ENCODE data around the gene KAZN. TPM values are rescaled to one million over a fixed set of nuclear protein-coding genes. Genes with fewer than 3 reads are reported as not detected.

Gene KAZN
- total and polyA plus RNA-seq, 2 donors from 2014 or later, result 17.4 to 60.8 TPM

DNA sequence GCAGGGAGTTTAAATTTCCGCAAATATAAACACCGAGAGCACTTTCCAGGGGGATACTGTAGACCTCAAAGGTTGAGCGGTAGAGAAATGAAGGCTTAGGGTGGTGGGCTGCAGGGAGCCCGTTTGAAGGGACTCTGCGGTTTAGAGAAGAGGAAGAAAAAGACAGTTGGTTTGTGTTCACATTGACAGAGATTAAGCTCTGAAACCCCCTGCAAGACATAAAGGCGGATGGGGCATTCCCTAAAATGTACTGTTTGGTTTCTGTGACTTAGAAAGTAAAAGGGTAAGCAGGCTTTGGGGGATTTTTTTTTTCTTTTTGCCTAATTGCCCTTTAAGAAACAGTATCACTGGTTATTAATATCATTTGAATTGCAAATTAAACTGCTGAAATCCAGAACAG lies 1.3 kb downstream of the KAZN start:
- no peaks in the 10 kb centered on the region for H3K36me3 ChIP-seq (ENCODE audit: control insufficient read depth in 2 of 3, insufficient read depth in 3 of 3, low read length in 3 of 3)
- no peaks in the 10 kb centered on the region for H3K9me3 ChIP-seq (ENCODE audit: control insufficient read depth in 2 of 3, insufficient read depth in 1 of 3, low read length in 3 of 3)
- peak overlapping the region; percentile 43 to 73 (median 54) for H3K4me3 ChIP-seq (ENCODE audit: low read length in 3 of 3)
- no peaks in the 10 kb centered on the region for H3K27me3 ChIP-seq (ENCODE audit: control insufficient read depth, insufficient read depth, low read length)
- TF ChIP-seq CTCF (IDR thresholded peaks at IDR 0.05; ENCODE audit: borderline replicate concordance, extremely low read depth, insufficient read depth), result no peak
- FAIRE-seq (no peak), DNase-seq (no peak)
- no peak overlapping the region for H3K27ac ChIP-seq (ENCODE audit: low read depth in 2 of 2, low read length in 2 of 2)
- H3K4me1 ChIP-seq (ENCODE audit: control insufficient read depth in 2 of 3, insufficient read depth in 2 of 3, low read depth in 1 of 3, low read length in 3 of 3), result peaks cover 2 to 7% (median 3%) of the 10 kb centered on the region in 3 donors
- peak overlapping the region in 2 of 3 donors; percentile 29 to 47 for H3K9ac ChIP-seq (ENCODE audit: low read length in 3 of 3)
- intact Hi-C loops (cut with DNase I), result no loop called here

- FAIRE-seq (no peak), DNase-seq (peak in 1 of 5 donors; percentile 22)
- no peaks in the 10 kb centered on the region for H3K9me3 ChIP-seq (ENCODE audit: control insufficient read depth in 2 of 3, insufficient read depth in 1 of 3, low read length in 3 of 3)
- H3K9ac ChIP-seq (ENCODE audit: low read length in 3 of 3), result no peak overlapping the region
- H3K36me3 ChIP-seq (ENCODE audit: control insufficient read depth in 2 of 3, insufficient read depth in 3 of 3, low read length in 3 of 3), result no peaks in the 10 kb centered on the region
- H3K27me3 ChIP-seq (ENCODE audit: control insufficient read depth, insufficient read depth, low read length), result no peaks in the 10 kb centered on the region
- H3K4me1 ChIP-seq (ENCODE audit: control insufficient read depth in 2 of 3, insufficient read depth in 2 of 3, low read depth in 1 of 3, low read length in 3 of 3), result peaks cover 2 to 7% (median 3%) of the 10 kb centered on the region in 3 donors
- no peak overlapping the region for H3K27ac ChIP-seq (ENCODE audit: low read depth in 2 of 2, low read length in 2 of 2)
- no peak for TF ChIP-seq CTCF (IDR thresholded peaks at IDR 0.05; ENCODE audit: borderline replicate concordance, extremely low read depth, insufficient read depth)
- peak overlapping the region; percentile 5 to 73 (median 54) for H3K4me3 ChIP-seq (ENCODE audit: low read length in 3 of 3)
- intact Hi-C loops (cut with DNase I), result no loop called here
Observed at GRCh38 chr1:14600405-14601112, 2.1 kb downstream of the KAZN start.

DNA sequence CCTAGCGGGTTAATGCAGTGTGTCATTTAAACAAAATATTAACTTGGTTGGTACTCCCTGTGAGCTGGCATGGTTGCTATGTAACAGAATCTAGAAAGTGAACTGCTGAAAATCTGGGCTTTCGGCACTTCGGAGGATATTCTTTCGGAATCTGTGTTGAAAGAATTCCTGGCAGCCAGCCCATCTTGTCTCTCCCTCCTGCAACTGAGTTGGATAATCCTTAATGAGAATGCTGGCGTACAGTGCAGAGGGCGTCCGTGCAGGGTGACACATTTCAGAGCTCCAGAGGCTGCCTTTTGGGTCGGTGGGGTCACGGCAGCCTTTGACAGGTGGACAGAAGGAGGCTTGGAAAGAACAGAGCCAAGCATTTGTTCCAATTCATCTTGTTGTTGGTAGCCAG lies 3.7 kb downstream of the KAZN start:
- Histone ChIP-seq H3K9ac (ENCODE audit: low read length in 3 of 3) (no peak overlapping the region), H3K9me3 (ENCODE audit: control insufficient read depth in 2 of 3, insufficient read depth in 1 of 3, low read length in 3 of 3) (no peaks in the 10 kb centered on the region), H3K27me3 (ENCODE audit: control insufficient read depth, insufficient read depth, low read length) (no peaks in the 10 kb centered on the region), H3K27ac (ENCODE audit: low read depth in 2 of 2, low read length in 2 of 2) (no peak overlapping the region), H3K4me3 (ENCODE audit: low read length in 3 of 3) (no peak overlapping the region), H3K36me3 (ENCODE audit: control insufficient read depth in 2 of 3, insufficient read depth in 3 of 3, low read length in 3 of 3) (no peaks in the 10 kb centered on the region), H3K4me1 (ENCODE audit: control insufficient read depth in 2 of 3, insufficient read depth in 2 of 3, low read depth in 1 of 3, low read length in 3 of 3) (peaks cover 2 to 7% (median 3%) of the 10 kb centered on the region in 3 donors)
- DNase-seq (peak in 4 of 5 donors; percentile 53 to 87 (median 75)), FAIRE-seq (no peak)
- TF ChIP-seq CTCF (IDR thresholded peaks at IDR 0.05; ENCODE audit: borderline replicate concordance, extremely low read depth, insufficient read depth), result no peak
- intact Hi-C loops (cut with DNase I), result no loop called here

Measured in kidney (tissue), 14 donors.